Measurements from ENCODE around the gene SMARCC1. TPM values are rescaled to one million over a fixed set of nuclear protein-coding genes. Genes with fewer than 3 reads are reported as not detected.
A peak's percentile ranks its signal among the peaks of the same experiment; 100 is the strongest.

The SMARCC1 gene
- total RNA-seq, 1 experiment from 2014 or later, result 39.5 TPM

GRCh38 chr3:47583320-47584075 is 198.2 kb downstream of the SMARCC1 start:
- in situ Hi-C loops (cut with HindIII; ENCODE audit: low pct_unique_long_range_greater_than_20kb, low sequenced_read_pairs), result no loop called here
- no peak for DNase-seq (ENCODE audit: low read depth, low spot score)

GRCh38 chr3:47581835-47582234 is 199.9 kb downstream of the SMARCC1 start:
- DNase-seq (ENCODE audit: low read depth, low spot score), result no peak
- in situ Hi-C loops (cut with HindIII; ENCODE audit: low pct_unique_long_range_greater_than_20kb, low sequenced_read_pairs), result no loop called here

GRCh38 chr3:47581422-47581821 is 200.3 kb downstream of the SMARCC1 start:
- in situ Hi-C loops (cut with HindIII; ENCODE audit: low pct_unique_long_range_greater_than_20kb, low sequenced_read_pairs), result no loop called here
- DNase-seq (ENCODE audit: low read depth, low spot score), result no peak

GRCh38 chr3:47580481-47580880 is 201.2 kb downstream of the SMARCC1 start:
- in situ Hi-C loops (cut with HindIII; ENCODE audit: low pct_unique_long_range_greater_than_20kb, low sequenced_read_pairs), result no loop called here
- DNase-seq (ENCODE audit: low read depth, low spot score), result no peak

- DNase-seq (ENCODE audit: low read depth, low spot score), result no peak
- in situ Hi-C loops (cut with HindIII; ENCODE audit: low pct_unique_long_range_greater_than_20kb, low sequenced_read_pairs), result no loop called here
Measured at GRCh38 chr3:47579875-47580274, 201.8 kb downstream of the SMARCC1 start.

GRCh38 chr3:47578691-47579632 is 202.7 kb downstream of the SMARCC1 start, which contains the start of gene CSPG5:
CSPG5 (minus strand) TSS chr3:47578865; CDS start chr3:47578693, 172 bp downstream.
- in situ Hi-C loops (cut with HindIII; ENCODE audit: low pct_unique_long_range_greater_than_20kb, low sequenced_read_pairs), result no loop called here
- DNase-seq (ENCODE audit: low read depth, low spot score), result no peak

GRCh38 chr3:47578119-47578632 is 203.5 kb downstream of the SMARCC1 start:
- in situ Hi-C loops (cut with HindIII; ENCODE audit: low pct_unique_long_range_greater_than_20kb, low sequenced_read_pairs), result no loop called here
- DNase-seq (ENCODE audit: low read depth, low spot score), result peak; percentile 38

- in situ Hi-C loops (cut with HindIII; ENCODE audit: low pct_unique_long_range_greater_than_20kb, low sequenced_read_pairs), result no loop called here
- no peak for DNase-seq (ENCODE audit: low read depth, low spot score)
Measured at GRCh38 chr3:47577583-47578118, 204.0 kb downstream of the SMARCC1 start.

GRCh38 chr3:47573190-47574172 is 208.2 kb downstream of the SMARCC1 start:
- in situ Hi-C loops (cut with HindIII; ENCODE audit: low pct_unique_long_range_greater_than_20kb, low sequenced_read_pairs), result no loop called here

GRCh38 chr3:47571391-47572175 is 210.1 kb downstream of the SMARCC1 start:
- in situ Hi-C loops (cut with HindIII; ENCODE audit: low pct_unique_long_range_greater_than_20kb, low sequenced_read_pairs), result no loop called here
- DNase-seq (ENCODE audit: low read depth, low spot score), result no peak

More at GRCh38 chr3:47573190-47574172, 208.2 kb downstream of the SMARCC1 start:
- no peak for DNase-seq (ENCODE audit: low read depth, low spot score)

GRCh38 chr3:47568901-47569300 is 212.8 kb downstream of the SMARCC1 start:
- no peak for DNase-seq (ENCODE audit: low read depth, low spot score)
- in situ Hi-C loops (cut with HindIII; ENCODE audit: low pct_unique_long_range_greater_than_20kb, low sequenced_read_pairs), result no loop called here

- in situ Hi-C loops (cut with HindIII; ENCODE audit: low pct_unique_long_range_greater_than_20kb, low sequenced_read_pairs), result no loop called here
- no peak for DNase-seq (ENCODE audit: low read depth, low spot score)
Measured at GRCh38 chr3:47567149-47567548, 214.5 kb downstream of the SMARCC1 start.

- DNase-seq (ENCODE audit: low read depth, low spot score), result no peak
- in situ Hi-C loops (cut with HindIII; ENCODE audit: low pct_unique_long_range_greater_than_20kb, low sequenced_read_pairs), result no loop called here
Measured at GRCh38 chr3:47566667-47567066, 215.0 kb downstream of the SMARCC1 start.

- in situ Hi-C loops (cut with HindIII; ENCODE audit: low pct_unique_long_range_greater_than_20kb, low sequenced_read_pairs), result no loop called here
- DNase-seq (ENCODE audit: low read depth, low spot score), result no peak
Measured at GRCh38 chr3:47565734-47566550, 215.8 kb downstream of the SMARCC1 start.

- in situ Hi-C loops (cut with HindIII; ENCODE audit: low pct_unique_long_range_greater_than_20kb, low sequenced_read_pairs), result no loop called here
- DNase-seq (ENCODE audit: low read depth, low spot score), result no peak
Measured at GRCh38 chr3:47556351-47556750, 225.3 kb downstream of the SMARCC1 start.
